ENCODE measurements around the gene D2HGDH. TPM values are rescaled to one million over a fixed set of nuclear protein-coding genes. Genes with fewer than 3 reads are reported as not detected.

Gene D2HGDH
- total RNA-seq, 1 donor from 2014 or later, result 17.8 TPM

- Histone ChIP-seq H3K4me1 (peaks cover 30% of the 10 kb centered on the region), H3K4me3 (no peak overlapping the region), H3K27me3 (ENCODE audit: low read depth) (no peaks in the 10 kb centered on the region), H3K36me3 (no peaks in the 10 kb centered on the region), H3K27ac (replicated peaks) (no peak overlapping the region), H3K9me3 (replicated peaks) (no peaks in the 10 kb centered on the region)
- TF ChIP-seq, protein P1, sequence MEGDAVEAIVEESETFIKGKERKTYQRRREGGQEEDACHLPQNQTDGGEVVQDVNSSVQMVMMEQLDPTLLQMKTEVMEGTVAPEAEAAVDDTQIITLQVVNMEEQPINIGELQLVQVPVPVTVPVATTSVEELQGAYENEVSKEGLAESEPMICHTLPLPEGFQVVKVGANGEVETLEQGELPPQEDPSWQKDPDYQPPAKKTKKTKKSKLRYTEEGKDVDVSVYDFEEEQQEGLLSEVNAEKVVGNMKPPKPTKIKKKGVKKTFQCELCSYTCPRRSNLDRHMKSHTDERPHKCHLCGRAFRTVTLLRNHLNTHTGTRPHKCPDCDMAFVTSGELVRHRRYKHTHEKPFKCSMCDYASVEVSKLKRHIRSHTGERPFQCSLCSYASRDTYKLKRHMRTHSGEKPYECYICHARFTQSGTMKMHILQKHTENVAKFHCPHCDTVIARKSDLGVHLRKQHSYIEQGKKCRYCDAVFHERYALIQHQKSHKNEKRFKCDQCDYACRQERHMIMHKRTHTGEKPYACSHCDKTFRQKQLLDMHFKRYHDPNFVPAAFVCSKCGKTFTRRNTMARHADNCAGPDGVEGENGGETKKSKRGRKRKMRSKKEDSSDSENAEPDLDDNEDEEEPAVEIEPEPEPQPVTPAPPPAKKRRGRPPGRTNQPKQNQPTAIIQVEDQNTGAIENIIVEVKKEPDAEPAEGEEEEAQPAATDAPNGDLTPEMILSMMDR (IDR thresholded peaks at IDR 0.05; ENCODE audit: borderline replicate concordance), result no peak
- DNase-seq, result no peak
- intact Hi-C loops (cut with micrococcal nuclease), result no loop called here
Measured at GRCh38 chr2:241811952-241812729, 77.7 kb downstream of the D2HGDH start.

- Histone ChIP-seq H3K27ac (replicated peaks) (no peak overlapping the region), H3K4me3 (no peak overlapping the region), H3K27me3 (ENCODE audit: low read depth) (no peaks in the 10 kb centered on the region), H3K4me1 (peaks cover 34% of the 10 kb centered on the region), H3K9me3 (replicated peaks) (no peaks in the 10 kb centered on the region), H3K36me3 (no peaks in the 10 kb centered on the region)
- intact Hi-C loops (cut with micrococcal nuclease), result no loop called here
- DNase-seq, result no peak
- TF ChIP-seq, protein P1 (IDR thresholded peaks at IDR 0.05; ENCODE audit: borderline replicate concordance), result no peak
Measured at GRCh38 chr2:241812730-241813643, 78.6 kb downstream of the D2HGDH start.

- H3K27ac ChIP-seq (replicated peaks), result no peak overlapping the region
- H3K4me3 ChIP-seq, result no peak overlapping the region
- H3K9me3 ChIP-seq (replicated peaks), result no peaks in the 10 kb centered on the region
- no peak for DNase-seq
- no peaks in the 10 kb centered on the region for H3K27me3 ChIP-seq (ENCODE audit: low read depth)
- peaks cover 34% of the 10 kb centered on the region for H3K4me1 ChIP-seq
- intact Hi-C loops (cut with micrococcal nuclease), result no loop called here
- TF ChIP-seq, protein P1 (IDR thresholded peaks at IDR 0.05; ENCODE audit: borderline replicate concordance), result no peak
- H3K36me3 ChIP-seq, result no peaks in the 10 kb centered on the region
Measured at GRCh38 chr2:241813644-241814392, 79.4 kb downstream of the D2HGDH start.

DNA sequence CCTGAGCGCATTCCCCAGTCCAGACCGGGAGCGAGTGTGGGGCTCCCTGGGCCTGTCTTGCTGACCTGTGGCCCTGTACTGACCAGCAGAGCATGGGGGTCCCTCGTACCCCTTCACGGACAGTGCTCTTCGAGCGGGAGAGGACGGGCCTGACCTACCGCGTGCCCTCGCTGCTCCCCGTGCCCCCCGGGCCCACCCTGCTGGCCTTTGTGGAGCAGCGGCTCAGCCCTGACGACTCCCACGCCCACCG lies 79.9 kb downstream of the D2HGDH start:
- intact Hi-C loops (cut with micrococcal nuclease), result no loop called here

More for the DNA sequence above, 79.9 kb downstream of the D2HGDH start:
- Histone ChIP-seq H3K27ac (replicated peaks) (no peak overlapping the region), H3K4me1 (peaks cover 33% of the 10 kb centered on the region), H3K27me3 (ENCODE audit: low read depth) (no peaks in the 10 kb centered on the region), H3K9me3 (replicated peaks) (no peaks in the 10 kb centered on the region), H3K4me3 (no peak overlapping the region), H3K36me3 (no peaks in the 10 kb centered on the region)
- TF ChIP-seq, protein P1 (IDR thresholded peaks at IDR 0.05; ENCODE audit: borderline replicate concordance), result no peak
- no peak for DNase-seq

All from left ventricle myocardium inferior (tissue), 1 donor.